Prostate gland (tissue), 2 donors: ENCODE results near the gene PDLIM1.

Experiments
- POLR2A ChIP-seq: fragments of 450-650 bp; IDR thresholded peaks from one replicate; pipeline ENCODE4 v1.6.1; 2016; ENCODE audit warnings: antibody characterized with exemption, mild to moderate bottlenecking
- POLR2AphosphoS5 ChIP-seq: sonication (generic); formaldehyde crosslinking; IDR thresholded peaks from one replicate; pipeline ENCODE4 v1.6.1; 2017; ENCODE audit warnings: antibody characterized with exemption
- TF ChIP-seq, protein P1 (sequence below), 4 experiments: fragments of 200-600 bp in 2 of 4; fragments of 450-650 bp in 2 of 4; sonication (generic) in 2 of 4; IDR thresholded peaks; 1 replicate in 3 of 4; 2 replicates in 1 of 4; pipeline ENCODE4 v1.5.1; 2016 to 2019; ENCODE audit warnings: antibody characterized with exemption in 4 of 4, mild to moderate bottlenecking in 2 of 4, moderate library complexity in 2 of 4

- TF ChIP-seq, protein P1, sequence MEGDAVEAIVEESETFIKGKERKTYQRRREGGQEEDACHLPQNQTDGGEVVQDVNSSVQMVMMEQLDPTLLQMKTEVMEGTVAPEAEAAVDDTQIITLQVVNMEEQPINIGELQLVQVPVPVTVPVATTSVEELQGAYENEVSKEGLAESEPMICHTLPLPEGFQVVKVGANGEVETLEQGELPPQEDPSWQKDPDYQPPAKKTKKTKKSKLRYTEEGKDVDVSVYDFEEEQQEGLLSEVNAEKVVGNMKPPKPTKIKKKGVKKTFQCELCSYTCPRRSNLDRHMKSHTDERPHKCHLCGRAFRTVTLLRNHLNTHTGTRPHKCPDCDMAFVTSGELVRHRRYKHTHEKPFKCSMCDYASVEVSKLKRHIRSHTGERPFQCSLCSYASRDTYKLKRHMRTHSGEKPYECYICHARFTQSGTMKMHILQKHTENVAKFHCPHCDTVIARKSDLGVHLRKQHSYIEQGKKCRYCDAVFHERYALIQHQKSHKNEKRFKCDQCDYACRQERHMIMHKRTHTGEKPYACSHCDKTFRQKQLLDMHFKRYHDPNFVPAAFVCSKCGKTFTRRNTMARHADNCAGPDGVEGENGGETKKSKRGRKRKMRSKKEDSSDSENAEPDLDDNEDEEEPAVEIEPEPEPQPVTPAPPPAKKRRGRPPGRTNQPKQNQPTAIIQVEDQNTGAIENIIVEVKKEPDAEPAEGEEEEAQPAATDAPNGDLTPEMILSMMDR (IDR thresholded peaks at IDR 0.05), result no peak
- no peak for TF ChIP-seq POLR2A
- TF ChIP-seq POLR2AphosphoS5, result no peak
Measured at GRCh38 chr10:95244152-95244551, 46.7 kb downstream of the PDLIM1 start.
